Endothelial cell of umbilical vein (primary cell): ENCODE data around the gene SNCB. TPM values are rescaled to one million over a fixed set of nuclear protein-coding genes. Genes with fewer than 3 reads are reported as not detected.

Experiments
- BruUV-seq: library from RNA; stranded (reverse); fragments of 400-500 nt; replicated peaks from 2 replicates; lab custom pipeline; 2021; lab: Mats Ljungman, UMichigan
- CTCF ChIA-PET: fragments of 300-600, 350-600 bp; sonication (Branson Sonifier 250); formaldehyde crosslinking; loops from one replicate; lab custom pipeline; 2021; ENCODE audit warnings: antibody characterized with exemption, inconsistent platforms; lab: Charles Lee
- POLR2A ChIA-PET: fragments of 300-600, 350-600 bp; sonication (Branson Sonifier 250); formaldehyde crosslinking; loops from one replicate; lab custom pipeline; 2021; ENCODE audit warnings: antibody characterized with exemption, inconsistent platforms; lab: Charles Lee
- DNase-seq: peaks from one replicate; pipeline ENCODE4 v3.0.0-alpha.2; 2011; ENCODE audit warnings: low read depth, low spot score
- FAIRE-seq: peaks from 2 replicates; lab custom pipeline; 2011; peaks lifted over from hg19 to GRCh38; lab: Jason Lieb, UNC
- H2AFZ ChIP-seq: 2 replicates; pipeline ENCODE4 v1.6.0; 2012; ENCODE audit warnings: low read depth, low read length, control low read depth, inconsistent platforms
- H3K27ac ChIP-seq: 2 replicates; pipeline ENCODE4 v1.5.1; 2011; ENCODE audit warnings: low read depth, mild to moderate bottlenecking, control low read depth, low read length, moderate library complexity; ENCODE audit not compliant: insufficient read depth
- H3K27me3 ChIP-seq, 2 experiments: 2 replicates each; pipeline versions ENCODE4 v1.6.0 to v1.6.1; 2011; ENCODE audit warnings: low read length in 2 of 2, mixed read lengths in 1 of 2; ENCODE audit not compliant: control insufficient read depth in 2 of 2, insufficient read depth in 2 of 2
- H3K36me3 ChIP-seq, 2 experiments: 2 replicates in 1 of 2; 3 replicates in 1 of 2; pipeline ENCODE4 v1.5.1; 2011; ENCODE audit warnings: low read length in 2 of 2, mild to moderate bottlenecking in 1 of 2, moderate library complexity in 1 of 2; ENCODE audit not compliant: control insufficient read depth in 2 of 2, insufficient read depth in 2 of 2; ENCODE audit errors: extremely low read depth in 1 of 2
- H3K4me1 ChIP-seq: 3 replicates; pipeline ENCODE4 v1.5.1; 2011; ENCODE audit warnings: mild to moderate bottlenecking, low read length; ENCODE audit not compliant: control insufficient read depth, insufficient read depth; ENCODE audit errors: extremely low read depth
- H3K4me2 ChIP-seq: 2 replicates; pipeline ENCODE4 v1.6.1; 2011; ENCODE audit warnings: low read length, control low read depth, mixed read lengths; ENCODE audit not compliant: insufficient read depth
- H3K4me3 ChIP-seq, 3 experiments: fragments of 200-600 bp in 1 of 3; sonication (generic), shearing (Covaris generic) in 1 of 3; replicated peaks in 1 of 3; 2 replicates each; pipeline ENCODE4 v1.5.1; 2011 to 2016; ENCODE audit warnings: control low read depth in 3 of 3, low read length in 3 of 3, mild to moderate bottlenecking in 2 of 3, inconsistent platforms in 1 of 3, low read depth in 1 of 3, moderate library complexity in 1 of 3; ENCODE audit not compliant: insufficient read depth in 1 of 3
- H3K79me2 ChIP-seq: 2 replicates; pipeline ENCODE4 v1.6.0; 2012; ENCODE audit warnings: low read length, inconsistent platforms; ENCODE audit not compliant: control insufficient read depth, insufficient read depth
- H3K9ac ChIP-seq: replicated peaks from 2 replicates; pipeline ENCODE3; 2011; ENCODE audit warnings: low read length, control low read depth; ENCODE audit not compliant: insufficient read depth; ENCODE audit errors: extremely low read depth
- H3K9me1 ChIP-seq: replicated peaks from 3 replicates; pipeline ENCODE4 v1.6.0; 2011; ENCODE audit warnings: mild to moderate bottlenecking, low read length; ENCODE audit not compliant: control insufficient read depth, insufficient read depth; ENCODE audit errors: extremely low read depth
- H3K9me3 ChIP-seq: replicated peaks from 2 replicates; pipeline ENCODE4 v1.5.1; 2012; ENCODE audit warnings: low read length, inconsistent platforms; ENCODE audit not compliant: control insufficient read depth, insufficient read depth
- H4K20me1 ChIP-seq: replicated peaks from 2 replicates; pipeline ENCODE3; 2011; ENCODE audit warnings: mild to moderate bottlenecking, low read length; ENCODE audit not compliant: control insufficient read depth, insufficient read depth; ENCODE audit errors: extremely low read depth
- CTCF ChIP-seq, 2 donors: IDR thresholded peaks; 1 replicate in 1 of 2; 2 replicates in 1 of 2; pipeline ENCODE4 v1.5.1; 2011; ENCODE audit warnings: low read length in 2 of 2, mild to moderate bottlenecking in 2 of 2, moderate library complexity in 2 of 2, control low read depth in 1 of 2, inconsistent platforms in 1 of 2, low read depth in 1 of 2; ENCODE audit not compliant: insufficient read depth in 1 of 2; ENCODE audit errors: extremely low read depth in 1 of 2
- FOS ChIP-seq: IDR thresholded peaks from 2 replicates; pipeline ENCODE4 v1.6.1; 2011; ENCODE audit warnings: mild to moderate bottlenecking, low read length, moderate library complexity, borderline replicate concordance; ENCODE audit not compliant: insufficient read depth
- JUN ChIP-seq: IDR thresholded peaks from 2 replicates; pipeline ENCODE4 v1.6.1; 2011; ENCODE audit warnings: borderline replicate concordance, low read depth; ENCODE audit not compliant: insufficient read length, insufficient read depth
- MYC ChIP-seq: IDR thresholded peaks from one replicate; pipeline ENCODE4 v1.6.1; 2011; ENCODE audit warnings: mild to moderate bottlenecking, low read depth, low read length
- POLR2AphosphoS5 ChIP-seq: IDR thresholded peaks from 2 replicates; pipeline ENCODE4 v1.6.1; 2012; ENCODE audit warnings: low read depth, mild to moderate bottlenecking, control low read depth, low read length, moderate library complexity; ENCODE audit not compliant: insufficient read depth
- dilution Hi-C: fragments of 300-500 bp; cut with MboI; formaldehyde crosslinking; loops from one replicate; pipeline ENCODE4 v1.15.0; 2019; ENCODE audit warnings: low sequenced_read_pairs; ENCODE audit not compliant: extremely low pct_ligation_motif_present
- intact Hi-C: fragments of 100-400 bp; cut with micrococcal nuclease; formaldehyde crosslinking; loops from one replicate; pipeline ENCODE4 v1.10.0; 2022
- polyA plus RNA-seq, 4 experiments: library from polyadenylated mRNA; depleted of rRNA in 3 of 4; stranded (reverse) in 3 of 4; unstranded in 1 of 4; fragments of >200 nt; gene quantifications; 2 replicates each; pipeline versions ENCODE4 v1.2.1 to v1.2.3, GENCODE V29; 2011 to 2012; ENCODE audit warnings: missing spikeins in 1 of 4
- total RNA-seq: library from RNA; stranded (reverse); gene quantifications from 2 replicates; pipeline ENCODE4 v1.2.3, GENCODE V29; 2021

The SNCB gene
- total and polyA plus RNA-seq, 2 donors (not counting 3 experiments of a cell fraction or from before 2014, with no cell fraction given): 0.08 TPM; not detected in 1

DNA sequence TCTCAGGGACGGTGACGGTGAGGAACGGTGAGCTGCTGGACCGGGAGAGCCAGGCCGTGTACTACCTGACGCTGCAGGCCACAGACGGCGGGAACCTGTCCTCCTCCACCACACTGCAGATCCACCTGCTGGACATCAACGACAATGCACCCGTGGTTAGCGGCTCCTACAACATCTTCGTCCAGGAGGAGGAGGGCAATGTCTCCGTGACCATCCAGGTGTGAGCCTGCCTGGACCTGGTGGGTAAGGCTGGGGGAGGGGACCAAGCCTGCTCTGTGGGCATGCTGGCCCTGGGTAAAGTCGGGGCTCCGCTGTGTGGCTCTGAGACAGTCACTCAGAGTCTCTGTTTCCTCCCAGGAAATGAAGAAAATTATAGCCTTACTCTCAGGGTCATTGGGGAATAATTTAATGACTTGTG, 51.9 kb downstream of the SNCB start:
- Histone ChIP-seq H3K4me2 (no peak overlapping the region), H3K4me1 (no peaks in the 10 kb centered on the region), H3K36me3 (no peaks in the 10 kb centered on the region), H3K27ac (no peak overlapping the region), H3K9me3 (no peaks in the 10 kb centered on the region), H3K9me1 (no peaks in the 10 kb centered on the region), H3K27me3 (no peaks in the 10 kb centered on the region), H3K79me2 (no peaks in the 10 kb centered on the region), H4K20me1 (no peaks in the 10 kb centered on the region), H3K9ac (no peak overlapping the region), H2AFZ (no peak overlapping the region), H3K4me3 (no peak overlapping the region)
- DNase-seq: peak; percentile 43
- no TSS peak for BruUV-seq
- peak; percentile 74 for FAIRE-seq
- TF ChIP-seq POLR2AphosphoS5 (no peak), JUN (no peak), CTCF (IDR thresholded peaks at IDR 0.05; ENCODE audit: extremely low read depth in 1 of 2, insufficient read depth in 1 of 2, low read depth in 1 of 2, low read length in 2 of 2) (peak; percentile 35 to 62), MYC (no peak), FOS (no peak)
- POLR2A ChIA-PET: no interaction called here
- CTCF ChIA-PET: interaction anchor here (1.0 to 1.8 kb wide), 3 partner anchors 8 to 82 kb away, joined by 4 to 5 read pairs (median 5); no protein-coding TSS in a partner anchor
- intact Hi-C loops: loop anchor here (1.0 kb wide), 1 partner anchor 162 kb away; the partner anchor contains the start of gene CLTB
- dilution Hi-C loops: no loop called here
